ENCODE measurements around the gene TAS2R14.

TAS2R14 gene

GRCh38 chr12:10986812-10987211 is 47.7 kb upstream of the TAS2R14 start, which contains the start of gene TAS2R50 (continued):
- TF ChIP-seq PRDM10 (tag by site-specific recombination; IDR thresholded peaks at IDR 0.05) (no peak), ZNF626 (tag by site-specific recombination; IDR thresholded peaks at IDR 0.05) (no peak), ZNF2 (tag by site-specific recombination; IDR thresholded peaks at IDR 0.05) (no peak), ZNF776 (tag by site-specific recombination; IDR thresholded peaks at IDR 0.05; ENCODE audit: borderline replicate concordance) (no peak)

GRCh38 chr12:10982244-10982643 is 43.2 kb upstream of the TAS2R14 start:
- Histone ChIP-seq H3K9me3 (ENCODE audit: control insufficient read depth, insufficient read depth, low read depth, low read length) (no peaks in the 10 kb centered on the region), H3K4me1 (ENCODE audit: control insufficient read depth, insufficient read depth, low read length) (no peaks in the 10 kb centered on the region), H3K36me3 (ENCODE audit: control insufficient read depth in 2 of 2, insufficient read depth in 1 of 2, low read length in 2 of 2) (no peaks in the 10 kb centered on the region), H3K4me3 (ENCODE audit: low read depth, low read length) (no peak overlapping the region), H3K27ac (ENCODE audit: extremely low read depth, low read depth, low read length) (no peak overlapping the region)
- ChIA-PET CTCF (no interaction called here), POLR2A (no interaction called here)
- TF ChIP-seq ZNF544 (tag by site-specific recombination; IDR thresholded peaks at IDR 0.05) = no peak
- no peak for TF ChIP-seq AEBP2 (tag by site-specific recombination; IDR thresholded peaks at IDR 0.05; ENCODE audit: borderline replicate concordance)
- no peak for TF ChIP-seq ZNF707 (tag by site-specific recombination; IDR thresholded peaks at IDR 0.05)
- no peak for TF ChIP-seq ZNF394 (tag by site-specific recombination; IDR thresholded peaks at IDR 0.05; ENCODE audit: borderline replicate concordance)
- no peak for TF ChIP-seq ZEB2 (tag by site-specific recombination; IDR thresholded peaks at IDR 0.05)
- no peak for TF ChIP-seq ZNF211 (tag by site-specific recombination; IDR thresholded peaks at IDR 0.05; ENCODE audit: low read depth)
- no peak for TF ChIP-seq EGR2 (tag by site-specific recombination; IDR thresholded peaks at IDR 0.05; ENCODE audit: low read depth)
- TF ChIP-seq YY1 (tag by site-specific recombination; IDR thresholded peaks at IDR 0.05) = no peak
- no peak for TF ChIP-seq ZNF280D (tag by site-specific recombination; IDR thresholded peaks at IDR 0.05)
- no peak for TF ChIP-seq PRDM10 (tag by site-specific recombination; IDR thresholded peaks at IDR 0.05)
- TF ChIP-seq ZNF221 (tag by site-specific recombination; IDR thresholded peaks at IDR 0.05; ENCODE audit: borderline replicate concordance) = no peak
- no peak for TF ChIP-seq PRDM6 (tag by site-specific recombination; IDR thresholded peaks at IDR 0.05)
- no peak for TF ChIP-seq ZFHX2 (tag by site-specific recombination; conservative IDR thresholded peaks at IDR 0.05)
